ENCODE results near the gene DNAJC13.

The DNAJC13 gene

GRCh38 chr3:132461544-132461943 is 44.2 kb downstream of the DNAJC13 start:
- no peak for DNase-seq (ENCODE audit: low read depth in 1 of 2, low spot score in 1 of 2)

GRCh38 chr3:132464066-132464465 is 46.8 kb downstream of the DNAJC13 start:
- DNase-seq (ENCODE audit: low read depth in 1 of 2, low spot score in 1 of 2) = no peak

- no peak for DNase-seq (ENCODE audit: low read depth in 1 of 2, low spot score in 1 of 2)
Measured at GRCh38 chr3:132469326-132469725, 52.0 kb downstream of the DNAJC13 start.

GRCh38 chr3:132486099-132486498 is 68.8 kb downstream of the DNAJC13 start:
- DNase-seq (ENCODE audit: low read depth in 1 of 2, low spot score in 1 of 2) = no peak

GRCh38 chr3:132488151-132488550 is 70.8 kb downstream of the DNAJC13 start:
- no peak for DNase-seq (ENCODE audit: low read depth in 1 of 2, low spot score in 1 of 2)

GRCh38 chr3:132499071-132499470 is 81.8 kb downstream of the DNAJC13 start:
- DNase-seq (ENCODE audit: low read depth in 1 of 2, low spot score in 1 of 2) = no peak

GRCh38 chr3:132503559-132503958 is 86.3 kb downstream of the DNAJC13 start:
- DNase-seq (ENCODE audit: low read depth in 1 of 2, low spot score in 1 of 2) = no peak

- DNase-seq (ENCODE audit: low read depth in 1 of 2, low spot score in 1 of 2) = no peak
Measured at GRCh38 chr3:132504375-132504933, 87.2 kb downstream of the DNAJC13 start.

GRCh38 chr3:132507657-132508056 is 90.4 kb downstream of the DNAJC13 start:
- DNase-seq (ENCODE audit: low read depth in 1 of 2, low spot score in 1 of 2) = no peak

- no peak for DNase-seq (ENCODE audit: low read depth in 1 of 2, low spot score in 1 of 2)
Measured at GRCh38 chr3:132509096-132509495, 91.8 kb downstream of the DNAJC13 start.

- no peak for DNase-seq (ENCODE audit: low read depth in 1 of 2, low spot score in 1 of 2)
Measured at GRCh38 chr3:132509506-132509905, 92.2 kb downstream of the DNAJC13 start.

- DNase-seq (ENCODE audit: low read depth in 1 of 2, low spot score in 1 of 2) = no peak
Measured at GRCh38 chr3:132513057-132513456, 95.8 kb downstream of the DNAJC13 start.

GRCh38 chr3:132517311-132517710 is 100.0 kb downstream of the DNAJC13 start:
- DNase-seq (ENCODE audit: low read depth in 1 of 2, low spot score in 1 of 2) = no peak

GRCh38 chr3:132519914-132520313 is 102.6 kb downstream of the DNAJC13 start:
- DNase-seq (ENCODE audit: low read depth in 1 of 2, low spot score in 1 of 2) = no peak

- no peak for DNase-seq (ENCODE audit: low read depth in 1 of 2, low spot score in 1 of 2)
Measured at GRCh38 chr3:132521901-132522300, 104.6 kb downstream of the DNAJC13 start.

- no peak for DNase-seq (ENCODE audit: low read depth in 1 of 2, low spot score in 1 of 2)
Measured at GRCh38 chr3:132522353-132522752, 105.1 kb downstream of the DNAJC13 start.

- no peak for DNase-seq (ENCODE audit: low read depth in 1 of 2, low spot score in 1 of 2)
Measured at GRCh38 chr3:132530624-132531023, 113.3 kb downstream of the DNAJC13 start.

GRCh38 chr3:132535575-132536441 is 118.5 kb downstream of the DNAJC13 start:
- DNase-seq (ENCODE audit: low read depth in 1 of 2, low spot score in 1 of 2) = no peak

GRCh38 chr3:132536442-132537153 is 119.3 kb downstream of the DNAJC13 start:
- no peak for DNase-seq (ENCODE audit: low read depth in 1 of 2, low spot score in 1 of 2)

GRCh38 chr3:132537297-132537696 is 120.0 kb downstream of the DNAJC13 start:
- DNase-seq (ENCODE audit: low read depth in 1 of 2, low spot score in 1 of 2) = no peak

- DNase-seq (ENCODE audit: low read depth in 1 of 2, low spot score in 1 of 2) = no peak
Measured at GRCh38 chr3:132538072-132538471, 120.8 kb downstream of the DNAJC13 start.

- no peak for DNase-seq (ENCODE audit: low read depth in 1 of 2, low spot score in 1 of 2)
Measured at GRCh38 chr3:132539681-132540080, 122.4 kb downstream of the DNAJC13 start.
